22Rv1 (cell line): ENCODE data around the gene GNB5.

Experiments
- ZFX ChIP-seq: fragments of 450-650 bp; IDR thresholded peaks from 2 replicates; pipeline ENCODE4 v1.6.1; 2017; ENCODE audit warnings: antibody characterized with exemption, borderline replicate concordance
- TF ChIP-seq, protein P1 (sequence below): fragments of 450-650 bp; IDR thresholded peaks from 2 replicates; pipeline ENCODE4 v1.5.1; 2017; ENCODE audit warnings: mild to moderate bottlenecking

DNA sequence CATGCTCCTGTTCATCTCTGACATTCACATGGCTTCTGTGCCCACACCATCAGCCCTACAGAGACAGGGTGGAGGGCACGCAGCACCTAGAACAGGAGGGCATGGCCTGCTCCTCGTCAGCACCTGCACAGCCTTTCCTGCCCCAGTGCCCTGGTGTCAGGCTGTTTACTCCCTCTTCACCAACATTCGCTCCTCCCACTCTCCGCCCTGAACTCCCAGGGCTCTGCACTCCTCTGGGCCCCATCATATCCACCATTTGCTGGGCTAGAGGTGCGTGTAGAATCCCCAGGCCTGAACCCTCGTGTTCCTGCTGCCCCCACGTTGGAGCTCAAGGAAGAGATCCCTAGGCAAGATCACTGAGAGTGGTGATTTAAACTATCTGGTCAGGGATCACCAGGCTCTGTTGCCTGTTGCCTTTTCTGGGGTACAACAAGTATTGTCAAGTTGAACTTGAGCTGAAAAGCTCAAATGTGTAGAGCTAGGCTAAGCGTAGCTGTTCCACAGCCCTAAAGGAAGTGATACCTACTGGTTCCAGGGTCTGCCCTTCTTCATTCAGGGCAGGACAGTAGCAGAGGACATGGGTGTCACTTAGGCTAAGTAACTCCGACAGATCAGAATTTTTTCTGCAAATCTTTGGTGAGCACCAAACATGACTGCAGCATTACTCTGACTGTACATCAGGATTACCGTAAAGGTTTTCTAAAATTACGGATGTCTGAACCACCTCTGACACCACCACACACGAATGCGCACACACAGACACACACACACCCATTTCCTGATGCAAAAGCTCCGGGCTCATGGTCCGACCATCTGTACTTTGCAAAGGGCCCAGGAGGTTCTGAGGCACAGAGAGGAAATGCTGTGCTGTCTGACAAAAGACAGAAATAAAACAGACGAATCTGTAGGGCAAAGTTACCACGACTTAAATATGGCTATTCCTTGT lies 43.7 kb upstream of the GNB5 start:
- TF ChIP-seq, protein P1, sequence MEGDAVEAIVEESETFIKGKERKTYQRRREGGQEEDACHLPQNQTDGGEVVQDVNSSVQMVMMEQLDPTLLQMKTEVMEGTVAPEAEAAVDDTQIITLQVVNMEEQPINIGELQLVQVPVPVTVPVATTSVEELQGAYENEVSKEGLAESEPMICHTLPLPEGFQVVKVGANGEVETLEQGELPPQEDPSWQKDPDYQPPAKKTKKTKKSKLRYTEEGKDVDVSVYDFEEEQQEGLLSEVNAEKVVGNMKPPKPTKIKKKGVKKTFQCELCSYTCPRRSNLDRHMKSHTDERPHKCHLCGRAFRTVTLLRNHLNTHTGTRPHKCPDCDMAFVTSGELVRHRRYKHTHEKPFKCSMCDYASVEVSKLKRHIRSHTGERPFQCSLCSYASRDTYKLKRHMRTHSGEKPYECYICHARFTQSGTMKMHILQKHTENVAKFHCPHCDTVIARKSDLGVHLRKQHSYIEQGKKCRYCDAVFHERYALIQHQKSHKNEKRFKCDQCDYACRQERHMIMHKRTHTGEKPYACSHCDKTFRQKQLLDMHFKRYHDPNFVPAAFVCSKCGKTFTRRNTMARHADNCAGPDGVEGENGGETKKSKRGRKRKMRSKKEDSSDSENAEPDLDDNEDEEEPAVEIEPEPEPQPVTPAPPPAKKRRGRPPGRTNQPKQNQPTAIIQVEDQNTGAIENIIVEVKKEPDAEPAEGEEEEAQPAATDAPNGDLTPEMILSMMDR, result no peak
- TF ChIP-seq ZFX, result no peak
